GM12874 (cell line): Measurements from ENCODE around the gene NCK2.

Source experiments
- CTCF ChIP-seq: IDR thresholded peaks from 2 replicates; pipeline ENCODE4 v1.5.1; 2011; ENCODE audit warnings: low read depth, mild to moderate bottlenecking, control low read depth, low read length, moderate library complexity; ENCODE audit not compliant: insufficient read depth

NCK2 gene

GRCh38 chr2:105774781-105775337 is 30.1 kb downstream of the NCK2 start:
- TF ChIP-seq CTCF, result no peak

GRCh38 chr2:105775809-105776559 is 31.3 kb downstream of the NCK2 start:
- TF ChIP-seq CTCF, result no peak

- TF ChIP-seq CTCF, result no peak
These were observed 31.8 kb downstream of the NCK2 start for GRCh38 chr2:105776560-105776928.

GRCh38 chr2:105777031-105777482 is 32.3 kb downstream of the NCK2 start:
- TF ChIP-seq CTCF, result no peak

- no peak for TF ChIP-seq CTCF
These were observed 32.9 kb downstream of the NCK2 start for GRCh38 chr2:105777506-105778055.

- TF ChIP-seq CTCF, result no peak
These were observed 33.4 kb downstream of the NCK2 start for GRCh38 chr2:105778080-105778607.

GRCh38 chr2:105779394-105779793 is 34.7 kb downstream of the NCK2 start:
- no peak for TF ChIP-seq CTCF
